ENCODE results near the gene MOSPD3. TPM values are rescaled to one million over a fixed set of nuclear protein-coding genes. Genes with fewer than 3 reads are reported as not detected.
A peak's percentile ranks its signal among the peaks of the same experiment; 100 is the strongest.

The MOSPD3 gene
- total RNA-seq, 1 donor from 2014 or later, result 17.0 TPM

GRCh38 chr7:100604976-100605911 lies 7.1 kb upstream of the MOSPD3 start:
- peak overlapping the region; percentile 84 for H3K4me3 ChIP-seq (ENCODE audit: low read depth, low read length)
- TF ChIP-seq CTCF (conservative IDR thresholded peaks at IDR 0.05; ENCODE audit: low read depth, low read length), result no peak
- DNase-seq (ENCODE audit: low read depth), result no peak

GRCh38 chr7:100606313-100606712 lies 6.0 kb upstream of the MOSPD3 start:
- H3K4me3 ChIP-seq (ENCODE audit: low read depth, low read length), result no peak overlapping the region
- DNase-seq (ENCODE audit: low read depth), result no peak
- TF ChIP-seq CTCF (conservative IDR thresholded peaks at IDR 0.05; ENCODE audit: low read depth, low read length), result no peak

- no peak overlapping the region for H3K4me3 ChIP-seq (ENCODE audit: low read depth, low read length)
- no peak for DNase-seq (ENCODE audit: low read depth)
- no peak for TF ChIP-seq CTCF (conservative IDR thresholded peaks at IDR 0.05; ENCODE audit: low read depth, low read length)
These were observed 5.2 kb upstream of the MOSPD3 start for GRCh38 chr7:100607111-100607510.

GRCh38 chr7:100609958-100610357 lies 2.4 kb upstream of the MOSPD3 start:
- H3K4me3 ChIP-seq (ENCODE audit: low read depth, low read length), result no peak overlapping the region
- DNase-seq (ENCODE audit: low read depth), result no peak
- no peak for TF ChIP-seq CTCF (conservative IDR thresholded peaks at IDR 0.05; ENCODE audit: low read depth, low read length)

- TF ChIP-seq CTCF (conservative IDR thresholded peaks at IDR 0.05; ENCODE audit: low read depth, low read length), result peak; percentile 29
- peak overlapping the region; percentile 98 for H3K4me3 ChIP-seq (ENCODE audit: low read depth, low read length)
- no peak for DNase-seq (ENCODE audit: low read depth)
These were observed 520 bp downstream of the MOSPD3 start for GRCh38 chr7:100612730-100613390.

GRCh38 chr7:100613412-100614175 lies 1.3 kb downstream of the MOSPD3 start:
- no peak for TF ChIP-seq CTCF (conservative IDR thresholded peaks at IDR 0.05; ENCODE audit: low read depth, low read length)
- H3K4me3 ChIP-seq (ENCODE audit: low read depth, low read length), result peak overlapping the region; percentile 98
- DNase-seq (ENCODE audit: low read depth), result no peak
